GM12801 (cell line): ENCODE data around the gene CD74.

ENCODE experiments used
- TF ChIP-seq, protein P1 (sequence below): IDR thresholded peaks from one replicate; pipeline ENCODE4 v1.5.1; 2011; ENCODE audit warnings: control low read depth; ENCODE audit not compliant: insufficient read length; ENCODE audit errors: extremely low read depth

Gene CD74

GRCh38 chr5:150372639-150373038 is 40.1 kb downstream of the CD74 start:
- TF ChIP-seq, protein P1, sequence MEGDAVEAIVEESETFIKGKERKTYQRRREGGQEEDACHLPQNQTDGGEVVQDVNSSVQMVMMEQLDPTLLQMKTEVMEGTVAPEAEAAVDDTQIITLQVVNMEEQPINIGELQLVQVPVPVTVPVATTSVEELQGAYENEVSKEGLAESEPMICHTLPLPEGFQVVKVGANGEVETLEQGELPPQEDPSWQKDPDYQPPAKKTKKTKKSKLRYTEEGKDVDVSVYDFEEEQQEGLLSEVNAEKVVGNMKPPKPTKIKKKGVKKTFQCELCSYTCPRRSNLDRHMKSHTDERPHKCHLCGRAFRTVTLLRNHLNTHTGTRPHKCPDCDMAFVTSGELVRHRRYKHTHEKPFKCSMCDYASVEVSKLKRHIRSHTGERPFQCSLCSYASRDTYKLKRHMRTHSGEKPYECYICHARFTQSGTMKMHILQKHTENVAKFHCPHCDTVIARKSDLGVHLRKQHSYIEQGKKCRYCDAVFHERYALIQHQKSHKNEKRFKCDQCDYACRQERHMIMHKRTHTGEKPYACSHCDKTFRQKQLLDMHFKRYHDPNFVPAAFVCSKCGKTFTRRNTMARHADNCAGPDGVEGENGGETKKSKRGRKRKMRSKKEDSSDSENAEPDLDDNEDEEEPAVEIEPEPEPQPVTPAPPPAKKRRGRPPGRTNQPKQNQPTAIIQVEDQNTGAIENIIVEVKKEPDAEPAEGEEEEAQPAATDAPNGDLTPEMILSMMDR = no peak

DNA sequence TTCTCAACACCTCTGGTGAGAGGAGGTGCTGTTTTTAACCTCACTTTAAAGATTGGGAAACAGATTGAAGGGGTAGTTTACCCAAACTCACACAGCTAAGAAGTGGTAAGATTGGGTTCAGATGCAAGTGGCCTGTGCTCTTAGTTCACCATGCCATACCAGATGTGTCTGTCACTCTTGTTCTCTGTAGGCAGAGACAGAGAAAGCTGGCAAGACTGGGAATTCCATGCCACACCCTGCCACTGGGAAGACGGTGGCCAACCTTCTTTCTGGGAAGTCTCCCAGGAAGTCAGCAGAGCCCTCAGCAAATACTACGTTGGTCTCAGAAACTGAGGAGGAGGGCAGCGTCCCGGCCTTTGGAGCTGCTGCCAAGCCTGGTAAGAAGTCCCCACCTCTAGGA is 44.2 kb downstream of the CD74 start:
- TF ChIP-seq, protein P1 = no peak

DNA sequence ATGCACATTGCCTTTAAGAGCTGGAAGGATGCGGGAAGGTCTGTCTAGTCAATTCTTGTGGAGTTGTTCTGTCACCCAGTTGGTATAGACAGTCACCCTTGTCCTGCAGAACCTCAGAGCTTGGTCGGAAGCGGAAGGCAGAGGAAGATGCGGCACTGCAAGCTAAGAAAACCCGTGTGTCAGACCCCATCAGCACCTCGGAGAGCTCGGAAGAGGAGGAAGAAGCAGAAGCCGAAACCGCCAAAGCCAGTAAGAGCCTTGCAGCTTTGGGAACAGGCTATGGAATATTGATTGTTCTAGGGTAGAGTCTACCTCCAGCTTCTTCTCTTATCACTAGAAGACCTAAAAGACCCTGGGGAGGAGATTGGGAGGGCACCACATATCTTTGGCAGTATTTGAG is 48.7 kb downstream of the CD74 start:
- TF ChIP-seq, protein P1 = no peak

DNA sequence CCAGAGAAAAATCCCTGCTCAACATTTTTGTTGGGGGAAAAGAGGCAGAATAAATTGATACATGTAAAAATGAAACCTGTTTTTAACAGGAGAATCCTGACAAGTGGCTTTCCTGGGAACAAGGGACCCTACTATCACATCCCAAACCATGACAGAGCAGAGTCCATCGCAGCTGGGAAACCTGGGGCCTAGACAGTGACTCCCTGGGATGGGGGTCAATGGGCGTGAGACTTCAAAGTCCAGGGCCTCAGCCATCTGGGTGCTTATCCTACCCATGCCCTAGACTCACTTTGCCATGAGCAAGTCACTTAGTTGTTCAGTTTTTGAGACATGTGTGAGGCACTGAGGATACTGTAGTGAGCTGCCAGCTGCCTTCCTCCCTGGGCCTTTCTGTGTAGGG is 49.5 kb downstream of the CD74 start:
- TF ChIP-seq, protein P1 = no peak

- TF ChIP-seq, protein P1 = no peak
Observed at GRCh38 chr5:150361301-150361700, 51.4 kb downstream of the CD74 start.

DNA sequence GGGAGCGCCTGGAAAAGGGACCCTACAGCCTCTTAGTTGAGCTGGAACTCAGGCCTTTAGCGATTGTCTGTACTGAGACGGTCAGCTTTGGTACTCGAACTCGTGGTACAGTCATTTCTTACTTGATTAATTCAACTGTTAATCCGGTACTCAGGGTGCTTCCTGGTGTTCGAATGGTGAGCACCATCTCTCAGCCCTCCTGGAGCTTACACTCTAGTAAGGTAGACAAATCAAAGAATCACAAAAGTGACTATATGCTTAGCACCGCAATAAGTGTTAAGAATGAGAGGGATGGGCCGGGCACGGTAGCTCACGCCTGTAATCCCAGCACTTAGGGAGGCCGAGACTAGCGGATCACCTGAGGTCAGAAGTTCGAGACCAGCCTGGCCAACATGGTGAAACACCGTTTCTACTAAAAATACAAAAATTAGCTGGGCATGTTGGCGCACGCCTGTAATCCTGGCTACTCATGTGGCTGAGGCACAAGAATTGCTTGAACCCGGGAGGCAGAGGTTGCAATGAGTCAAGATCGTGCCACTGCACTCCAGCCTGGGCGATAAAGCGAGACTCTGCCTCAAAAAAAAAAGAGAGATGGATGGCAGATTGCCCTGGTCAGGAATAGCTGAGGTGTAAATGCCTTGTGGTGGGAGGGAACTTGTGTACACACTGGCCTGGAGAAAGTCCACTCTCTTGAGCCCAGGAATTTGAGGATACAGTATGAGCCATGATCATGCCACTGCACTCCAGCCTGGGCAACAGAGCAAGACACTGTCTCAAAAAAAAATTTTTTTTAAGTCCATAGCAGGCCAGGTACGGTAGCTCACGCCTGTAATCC is 54.2 kb downstream of the CD74 start:
- TF ChIP-seq, protein P1 = no peak

DNA sequence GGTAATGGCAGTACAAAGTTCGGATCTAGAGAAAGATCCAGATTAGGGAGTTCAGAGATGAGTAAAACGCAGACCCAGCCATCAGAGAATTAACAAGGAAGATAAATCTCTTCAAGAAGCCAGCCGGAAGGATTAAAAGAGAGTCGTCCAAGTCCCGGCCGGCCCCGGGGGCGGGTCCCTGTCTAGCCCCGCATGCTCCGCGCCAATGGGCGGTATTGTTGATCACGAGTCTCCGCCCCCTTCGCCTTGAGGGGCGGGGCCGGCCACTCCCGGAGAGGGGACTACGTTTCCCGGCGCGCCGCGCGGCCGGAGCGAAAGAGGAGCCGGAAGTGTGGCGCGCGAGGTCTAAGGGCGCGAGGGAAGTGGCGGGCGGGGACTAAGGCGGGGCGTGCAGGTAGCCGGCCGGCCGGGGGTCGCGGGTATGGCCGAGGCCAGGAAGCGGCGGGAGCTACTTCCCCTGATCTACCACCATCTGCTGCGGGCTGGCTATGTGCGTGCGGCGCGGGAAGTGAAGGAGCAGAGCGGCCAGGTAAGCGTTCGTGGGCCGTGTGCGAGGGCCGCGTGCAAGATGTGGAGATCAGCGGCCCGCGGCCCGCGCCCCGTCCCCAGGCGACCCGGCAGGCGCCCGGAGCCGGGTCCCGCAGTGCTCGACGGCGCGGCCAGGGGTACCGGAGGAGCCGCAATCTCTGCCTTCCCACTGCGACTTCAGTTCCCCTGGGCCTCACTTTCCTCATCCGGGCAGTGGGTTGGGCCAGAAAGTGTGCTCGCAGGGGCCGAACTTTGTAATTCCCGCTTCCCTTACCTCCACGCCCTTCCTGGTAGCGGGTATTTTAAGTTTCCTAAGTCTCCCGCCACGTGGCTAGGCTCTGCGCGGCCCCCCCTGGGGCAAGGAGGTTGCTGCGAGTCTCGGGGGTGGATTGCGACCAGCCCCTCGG is 55.1 kb downstream of the CD74 start, which contains the start of gene TCOF1:
TSS of gene TCOF1 (plus strand) at position 372 of the 935 bp plus-strand sequence. CDS start at position 422, 50 bp downstream.
- TF ChIP-seq, protein P1 = no peak
